NCI-H2227 (cell line): ENCODE measurements around the gene OTOP2.

Source experiments
- DNase-seq: peaks from one replicate; lab custom pipeline; 2025; ENCODE audit not compliant: unreplicated experiment; lab: John Stamatoyannopoulos, UW

OTOP2 gene

DNA sequence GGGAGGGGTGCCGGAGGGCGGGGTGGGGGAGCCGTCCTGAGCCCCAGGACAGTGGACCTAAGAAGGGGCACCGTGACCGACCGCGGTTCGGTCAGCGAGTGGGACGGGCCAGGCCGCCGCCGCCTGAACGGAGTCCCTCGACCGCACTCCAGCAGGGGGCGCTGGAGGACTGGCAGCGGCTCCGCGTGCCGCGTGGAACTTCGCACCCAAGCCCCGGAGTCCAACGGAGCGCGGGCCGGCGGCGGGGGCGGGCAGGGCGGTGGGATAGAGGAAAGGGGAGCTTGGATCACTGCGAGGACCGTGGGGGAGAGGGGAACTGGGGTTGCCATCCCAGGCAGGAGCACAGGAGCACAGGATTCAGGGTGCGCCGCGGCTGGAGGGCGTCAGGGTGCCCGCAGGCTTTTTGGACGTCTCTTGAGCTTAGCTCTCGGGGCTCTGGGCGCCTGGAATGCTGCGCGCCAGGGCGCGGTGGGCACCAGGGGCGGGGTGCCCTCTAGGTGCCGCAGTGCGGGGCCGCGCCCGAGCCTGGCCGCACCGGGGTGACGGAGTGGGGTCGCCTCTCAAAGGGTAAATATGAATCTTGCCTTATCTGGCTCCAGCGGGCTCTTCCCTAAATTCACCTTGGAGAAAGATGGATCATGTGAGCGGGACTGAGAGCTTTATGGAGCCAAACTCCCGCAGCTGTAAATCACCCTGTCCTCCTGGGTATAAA is 379 bp upstream of the OTOP2 start:
- DNase-seq = peak; percentile 54

DNA sequence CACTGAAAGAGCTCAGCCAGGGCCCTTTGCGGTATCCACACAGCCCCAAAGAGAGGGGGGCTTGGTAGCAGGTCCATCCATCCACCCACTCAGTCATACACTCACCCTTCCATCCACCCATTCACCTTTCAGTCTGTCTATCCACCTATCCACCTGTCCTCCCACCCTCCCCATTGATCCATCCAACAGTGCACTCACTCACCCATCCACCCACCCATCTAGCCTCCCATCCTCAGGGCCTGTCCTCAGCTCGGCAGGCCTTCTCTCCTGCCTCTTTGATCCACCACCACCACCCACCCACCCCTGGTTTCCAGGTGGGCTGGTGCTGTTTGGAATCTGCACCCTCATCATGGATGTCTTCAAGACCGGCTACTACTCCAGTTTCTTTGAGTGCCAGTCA is 1.2 kb downstream of the OTOP2 start:
- DNase-seq = no peak

DNA sequence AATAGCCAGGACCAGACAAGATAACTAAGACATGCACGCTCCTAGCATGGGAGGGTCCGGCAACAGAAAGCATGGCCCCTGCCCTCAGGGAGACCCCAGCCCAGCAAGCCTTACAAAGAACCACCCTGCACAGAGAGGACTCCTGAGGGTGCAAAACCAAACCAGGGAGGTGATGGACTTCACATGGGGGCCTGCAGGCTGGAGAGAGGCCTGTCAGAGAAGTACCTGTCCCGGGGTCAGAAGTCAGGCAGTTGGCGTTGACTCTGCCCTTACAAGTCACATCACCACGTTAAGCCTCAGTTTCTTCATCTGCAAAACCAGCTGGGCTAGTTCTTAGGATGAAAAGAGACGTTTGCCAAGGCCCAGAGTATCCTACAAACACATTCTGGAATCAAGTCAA is 4.7 kb downstream of the OTOP2 start:
- DNase-seq = no peak

DNA sequence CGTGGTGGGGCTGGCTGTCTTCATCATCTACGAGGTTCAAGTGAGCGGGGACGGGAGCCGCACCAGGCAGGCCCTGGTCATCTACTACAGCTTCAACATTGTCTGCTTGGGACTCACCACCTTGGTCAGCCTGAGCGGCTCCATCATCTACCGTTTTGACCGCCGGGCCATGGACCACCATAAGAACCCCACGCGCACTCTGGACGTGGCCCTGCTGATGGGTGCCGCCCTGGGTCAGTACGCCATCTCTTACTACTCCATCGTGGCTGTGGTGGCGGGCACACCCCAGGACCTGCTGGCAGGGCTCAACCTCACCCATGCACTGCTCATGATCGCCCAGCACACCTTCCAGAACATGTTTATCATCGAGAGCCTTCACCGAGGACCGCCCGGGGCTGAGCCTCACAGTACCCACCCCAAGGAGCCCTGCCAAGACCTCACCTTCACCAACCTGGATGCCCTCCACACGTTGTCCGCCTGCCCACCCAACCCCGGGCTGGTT is 6.5 kb downstream of the OTOP2 start:
- DNase-seq = no peak

DNA sequence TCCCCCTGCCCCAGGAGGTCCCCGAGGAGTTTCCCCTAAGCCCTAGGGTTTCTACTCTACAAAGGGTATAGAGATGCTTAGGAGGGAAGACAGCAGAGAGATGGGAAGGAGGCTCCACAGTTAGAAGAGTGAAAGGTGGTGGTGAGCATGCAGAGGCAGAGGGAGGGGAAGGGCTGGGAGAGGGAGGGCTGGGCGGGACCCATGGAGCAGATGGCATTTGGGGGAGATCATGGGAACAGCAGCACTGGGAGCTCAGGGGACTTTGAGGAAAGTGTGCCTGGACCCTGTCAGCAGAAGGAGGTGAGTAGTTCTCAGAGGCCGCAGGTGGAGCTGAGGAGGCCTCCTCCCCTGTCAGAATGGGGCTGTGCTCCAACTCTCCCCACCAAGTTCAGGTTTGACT is 11.0 kb downstream of the OTOP2 start:
- DNase-seq = no peak

DNA sequence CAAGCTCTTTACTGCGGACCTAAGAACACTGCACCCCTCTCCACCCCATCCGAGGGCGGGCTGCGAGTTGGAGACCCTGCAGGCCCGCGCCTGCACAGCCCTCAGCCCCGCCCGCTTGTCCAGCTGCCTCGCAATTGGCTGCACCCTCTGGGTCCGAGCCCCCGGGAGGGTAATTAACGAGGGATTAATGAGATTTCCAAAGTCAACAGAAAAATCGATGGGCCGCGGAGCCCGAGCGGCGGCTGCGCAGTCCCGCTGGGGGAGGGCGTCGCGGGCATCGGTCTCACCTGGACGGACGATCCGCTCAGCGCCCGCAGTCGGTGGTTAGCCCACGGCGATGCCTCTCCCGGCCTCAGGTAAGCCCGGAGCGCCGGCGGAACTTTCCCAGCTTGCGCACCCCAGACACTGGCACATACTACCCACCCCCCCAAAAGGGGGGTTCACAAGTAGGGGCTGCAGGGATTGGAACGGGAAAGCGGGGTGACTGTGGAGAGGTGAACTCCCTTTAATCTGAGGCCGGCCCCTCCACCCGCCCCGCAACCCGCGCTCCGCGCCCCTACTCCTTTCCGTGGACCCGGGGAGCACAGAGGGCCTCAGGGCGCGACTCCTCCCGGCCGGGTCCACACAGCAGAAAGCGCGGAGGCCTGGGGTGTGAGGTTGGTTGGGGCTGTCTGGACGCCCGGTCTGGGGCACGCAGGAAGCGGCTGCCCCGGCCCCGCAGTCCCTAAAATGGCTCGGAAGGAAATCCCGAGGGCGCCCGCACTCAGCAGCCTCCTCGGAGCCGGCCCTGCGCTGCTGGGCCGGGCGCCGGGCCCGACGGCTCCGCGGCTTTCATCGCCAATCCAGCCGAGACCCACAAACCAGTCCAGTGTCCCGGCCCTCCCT is 11.8 kb downstream of the OTOP2 start, which contains the start of gene OTOP3:
Gene OTOP3 (plus strand): TSS at position 314 of the 885 bp plus-strand sequence. CDS start 24 bp downstream, at position 338.
- DNase-seq = no peak

DNA sequence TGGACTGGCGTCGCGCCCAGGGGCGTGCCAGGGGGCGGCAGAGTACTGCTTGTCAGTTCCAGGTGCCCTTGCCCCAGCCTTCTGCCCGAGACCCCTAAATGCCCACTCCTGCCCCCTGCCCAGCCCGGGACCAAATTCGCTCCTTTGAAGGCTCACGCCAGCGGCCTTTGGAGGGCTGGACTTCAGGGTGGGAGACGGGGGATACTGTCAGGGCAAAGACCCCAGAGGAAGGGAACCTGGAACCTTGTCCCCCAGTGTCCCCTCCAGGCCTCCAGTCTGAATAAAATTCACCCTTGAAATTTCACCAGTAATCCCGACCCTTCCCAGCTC is 12.4 kb downstream of the OTOP2 start:
- no peak for DNase-seq

DNA sequence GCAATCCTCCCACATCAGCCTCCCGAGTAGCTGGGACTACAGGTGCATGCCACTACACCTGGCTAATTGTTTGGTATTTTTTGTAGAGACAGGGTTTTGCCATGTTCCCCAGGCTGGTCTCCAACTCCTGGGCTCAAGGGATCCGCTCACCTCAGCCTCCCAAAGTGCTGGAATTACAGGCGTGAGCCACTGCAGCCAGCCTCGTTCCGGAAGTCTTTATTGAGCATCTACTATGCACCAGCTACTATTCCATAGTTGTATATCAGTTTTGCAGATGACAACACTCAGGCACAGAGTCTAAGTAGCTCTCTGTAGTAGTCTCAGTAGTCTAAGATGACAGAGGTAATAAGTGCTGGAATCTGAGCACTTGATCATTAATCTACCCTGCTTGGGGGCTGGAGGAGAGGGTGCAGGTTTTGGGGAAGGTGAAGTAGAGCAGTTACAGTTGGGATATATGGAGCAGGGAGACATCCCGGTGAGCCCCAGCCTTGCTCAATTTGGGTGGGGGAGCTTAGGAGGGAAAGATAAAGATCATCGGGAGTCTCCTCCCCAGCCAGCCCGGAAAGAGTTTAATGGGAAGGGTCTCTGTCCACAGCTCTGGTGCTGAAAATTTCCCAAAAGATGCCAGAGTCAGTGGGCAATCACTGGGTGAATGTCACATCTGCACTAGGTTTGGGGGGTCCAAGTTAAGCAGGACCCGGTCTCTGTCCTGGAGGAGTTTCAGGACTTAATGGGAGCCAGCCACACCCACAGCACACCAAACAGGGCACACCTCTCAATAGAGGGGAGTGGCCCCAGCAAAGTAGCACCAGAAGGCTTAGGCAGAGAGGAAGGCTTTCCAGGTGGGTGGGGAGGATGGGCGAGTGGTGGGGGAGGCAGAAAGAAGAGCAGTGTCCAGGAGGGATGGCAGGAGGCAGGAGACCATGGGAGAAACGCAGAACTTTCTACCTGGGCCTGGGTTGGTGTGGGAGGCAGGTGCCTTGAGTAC is 13.3 kb downstream of the OTOP2 start:
- no peak for DNase-seq

DNA sequence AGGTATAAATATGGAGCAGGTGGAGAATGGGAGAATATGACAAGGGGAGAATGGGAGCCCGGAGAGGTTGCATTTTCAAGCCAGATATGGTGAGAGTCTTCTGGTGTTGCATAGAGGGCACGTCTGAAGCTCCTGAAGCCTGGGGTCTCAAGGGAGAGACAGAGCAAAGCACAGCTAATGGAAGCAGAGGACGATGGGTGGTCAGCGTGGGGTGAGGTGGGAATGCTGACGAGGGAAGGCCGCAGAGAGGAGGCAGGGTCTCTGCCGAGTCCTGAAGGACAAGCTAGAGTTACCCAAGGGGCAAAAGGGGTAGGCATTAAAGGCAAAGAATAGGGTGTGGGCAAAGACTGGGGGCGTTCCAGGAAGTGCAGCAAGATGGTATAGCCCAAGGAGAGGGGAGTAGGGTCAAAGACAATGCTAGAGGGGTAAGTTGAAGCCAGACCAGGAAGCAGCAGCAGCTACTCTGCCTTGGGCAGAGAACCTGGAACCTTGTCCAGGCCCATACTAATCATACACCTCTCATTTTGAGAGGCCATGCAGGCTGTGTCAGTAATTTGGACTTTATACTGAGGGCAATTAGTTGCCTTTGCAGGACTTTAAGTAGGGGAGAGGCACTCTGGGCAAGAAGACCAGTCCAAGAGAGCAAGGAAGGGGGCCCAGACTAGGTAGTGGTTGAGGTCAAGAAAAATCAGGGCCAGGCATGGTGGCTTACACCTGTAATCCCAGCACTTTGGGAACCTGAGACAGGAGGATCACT is 14.3 kb downstream of the OTOP2 start:
- no peak for DNase-seq

DNA sequence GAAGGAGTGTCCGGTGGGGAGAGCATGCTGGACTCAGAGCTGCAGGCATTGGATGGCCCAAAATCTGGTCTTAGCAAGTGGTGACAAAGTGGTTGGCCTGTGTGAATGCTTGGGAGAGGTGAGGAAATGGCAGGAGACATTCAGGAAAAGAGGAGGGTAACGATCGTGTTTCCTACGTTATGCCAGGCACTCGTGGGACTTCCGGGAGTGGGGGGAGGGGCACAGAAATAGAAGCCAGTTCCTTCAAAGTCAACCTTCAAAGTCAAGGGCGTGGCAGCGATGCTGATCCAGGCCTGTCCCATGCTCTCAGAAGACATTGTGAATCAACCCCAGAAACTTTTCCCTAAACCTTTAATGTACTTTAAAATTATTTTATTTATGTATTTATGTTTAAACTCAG is 15.5 kb downstream of the OTOP2 start:
- no peak for DNase-seq

DNA sequence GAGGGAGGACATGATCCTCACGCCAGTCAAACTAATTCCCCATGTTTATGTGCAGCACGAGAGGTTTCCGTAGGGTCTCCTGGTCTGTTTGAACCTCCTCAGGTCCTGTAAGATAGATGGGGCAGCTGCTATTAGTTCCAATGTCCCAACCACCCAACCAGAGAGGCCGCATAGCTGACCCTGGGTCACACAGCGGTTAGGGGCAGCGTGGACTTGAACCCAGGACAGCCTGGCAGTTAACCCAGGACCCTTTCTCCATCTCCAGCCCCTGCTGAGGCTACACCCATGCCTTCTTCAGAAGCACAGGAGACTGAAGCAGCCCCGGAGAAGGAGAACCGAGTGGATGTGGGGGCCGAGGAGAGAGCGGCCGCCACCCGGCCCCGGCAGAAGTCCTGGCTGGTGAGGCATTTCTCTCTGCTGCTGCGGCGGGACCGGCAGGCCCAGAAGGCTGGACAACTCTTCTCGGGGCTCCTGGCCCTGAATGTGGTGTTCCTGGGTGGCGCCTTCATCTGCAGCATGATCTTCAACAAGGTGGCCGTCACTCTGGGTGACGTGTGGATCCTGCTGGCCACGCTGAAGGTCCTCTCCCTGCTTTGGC is 17.2 kb downstream of the OTOP2 start:
- no peak for DNase-seq

DNA sequence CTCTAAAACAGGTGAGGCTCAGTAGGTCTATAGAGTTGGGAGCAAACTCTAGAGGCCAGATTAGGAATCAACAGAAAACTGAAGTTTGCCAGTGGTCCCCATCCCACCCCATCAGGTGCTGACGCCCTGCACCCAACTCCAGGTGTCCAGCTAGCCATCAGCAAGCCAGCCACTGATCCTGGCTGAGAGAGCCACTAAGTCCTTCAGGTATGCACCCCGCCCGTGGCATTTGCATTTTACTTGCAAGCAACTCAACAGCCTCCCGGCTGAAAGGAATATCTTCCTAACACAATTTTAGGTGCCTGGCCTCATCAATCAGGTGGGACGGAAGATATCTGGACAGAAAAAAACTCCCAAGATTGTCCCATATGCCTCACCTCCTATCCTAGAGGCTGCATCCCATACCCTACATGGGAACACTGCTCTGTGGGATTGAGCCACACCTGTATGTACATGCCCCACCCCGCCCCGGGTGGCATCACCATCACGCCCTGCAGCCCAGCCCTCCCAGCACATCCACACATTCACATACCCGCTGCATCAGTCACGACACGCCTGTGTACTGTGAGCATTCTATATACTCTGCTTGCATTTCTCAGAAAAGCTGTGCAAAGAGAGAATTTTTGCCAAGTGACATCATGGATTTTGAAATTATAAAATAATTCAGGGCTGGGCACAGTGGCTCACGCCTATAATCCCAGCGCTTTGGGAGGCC is 19.9 kb downstream of the OTOP2 start:
- DNase-seq = no peak

DNA sequence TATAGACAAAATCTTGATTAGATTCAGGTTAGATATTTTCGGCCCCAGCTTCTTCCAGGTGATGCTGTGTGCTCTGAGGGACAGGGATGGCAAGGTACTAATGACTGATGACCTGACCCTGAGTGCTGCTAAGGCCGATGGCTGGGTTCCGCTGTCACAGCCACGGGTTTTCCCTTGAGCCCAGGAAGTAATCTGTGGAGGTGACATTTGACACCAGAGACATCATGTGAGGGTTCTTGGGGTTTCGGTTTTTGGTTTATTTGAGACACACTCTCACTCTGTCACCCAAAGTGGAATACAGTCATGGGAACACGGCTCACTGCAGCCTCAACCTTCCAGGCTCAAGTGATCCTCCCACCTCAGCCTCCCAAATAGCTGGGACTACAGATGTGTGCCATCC is 21.5 kb downstream of the OTOP2 start:
- DNase-seq = no peak

DNA sequence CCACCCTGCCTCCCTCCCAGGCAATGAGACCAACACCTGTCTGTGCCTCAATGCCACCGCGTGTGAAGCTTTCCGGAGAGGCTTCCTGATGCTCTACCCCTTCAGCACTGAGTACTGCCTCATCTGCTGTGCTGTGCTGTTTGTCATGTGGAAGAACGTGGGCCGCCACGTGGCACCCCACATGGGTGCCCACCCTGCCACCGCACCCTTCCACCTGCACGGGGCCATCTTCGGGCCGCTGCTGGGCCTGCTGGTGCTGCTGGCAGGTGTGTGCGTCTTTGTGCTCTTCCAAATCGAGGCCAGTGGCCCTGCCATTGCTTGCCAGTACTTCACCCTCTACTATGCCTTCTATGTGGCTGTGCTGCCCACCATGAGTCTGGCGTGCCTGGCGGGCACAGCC is 22.6 kb downstream of the OTOP2 start:
- DNase-seq = no peak

DNA sequence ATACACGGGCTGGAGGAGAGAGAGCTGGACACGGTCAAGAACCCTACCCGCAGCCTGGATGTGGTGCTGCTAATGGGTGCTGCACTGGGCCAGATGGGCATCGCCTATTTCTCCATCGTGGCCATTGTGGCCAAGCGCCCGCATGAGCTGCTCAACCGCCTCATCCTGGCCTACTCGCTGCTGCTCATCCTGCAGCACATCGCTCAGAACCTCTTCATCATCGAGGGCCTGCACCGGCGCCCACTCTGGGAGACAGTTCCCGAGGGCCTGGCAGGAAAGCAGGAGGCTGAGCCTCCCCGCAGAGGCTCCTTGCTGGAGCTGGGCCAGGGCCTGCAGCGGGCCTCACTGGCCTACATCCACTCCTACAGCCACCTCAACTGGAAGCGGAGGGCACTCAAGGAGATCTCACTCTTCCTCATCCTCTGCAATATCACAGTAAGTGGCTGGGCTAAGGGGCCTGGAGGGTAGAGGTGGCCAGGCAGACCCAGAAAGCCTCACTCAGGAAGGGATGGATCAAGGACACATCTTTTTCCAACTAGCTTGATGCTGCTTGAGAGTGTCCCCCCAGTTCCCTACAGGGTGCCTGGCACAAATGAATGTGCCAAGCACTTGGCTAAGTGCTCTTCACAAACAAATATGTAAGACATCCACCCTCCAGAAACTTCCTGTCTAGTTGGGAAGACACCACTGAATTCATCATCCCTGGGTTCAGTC is 23.1 kb downstream of the OTOP2 start:
- no peak for DNase-seq

DNA sequence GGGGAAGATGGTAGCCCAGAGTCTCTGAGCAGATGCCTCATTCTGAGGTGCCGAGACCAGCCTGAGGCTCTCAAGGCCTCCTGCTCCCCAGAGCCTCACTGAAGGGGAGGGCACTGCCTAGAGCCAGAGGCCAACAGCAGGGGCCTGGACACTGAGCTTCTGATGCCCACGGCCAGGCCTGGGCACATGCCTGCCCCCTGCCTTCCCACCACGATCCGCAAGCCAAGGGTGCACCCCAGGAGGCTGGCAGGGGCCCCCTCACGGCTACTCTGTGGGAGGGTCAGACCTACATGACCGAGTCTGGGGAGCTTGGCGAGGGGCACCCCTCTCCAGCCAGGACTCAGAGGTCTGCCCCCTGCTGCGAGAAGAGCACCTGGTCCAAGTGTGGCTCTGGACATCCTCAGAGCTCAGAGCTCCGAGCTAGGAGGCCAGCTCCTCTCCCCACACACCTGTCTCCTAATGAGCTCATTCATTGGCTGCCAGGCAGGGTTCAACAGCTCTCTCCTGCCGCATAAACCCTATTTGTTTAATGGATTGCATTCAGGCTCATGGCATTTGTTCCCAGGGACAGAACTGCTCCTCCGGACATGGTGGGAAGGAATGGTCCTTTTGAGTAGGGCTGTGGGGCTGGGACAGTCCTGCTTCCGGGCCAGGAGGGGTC is 25.5 kb downstream of the OTOP2 start:
- DNase-seq = no peak

DNA sequence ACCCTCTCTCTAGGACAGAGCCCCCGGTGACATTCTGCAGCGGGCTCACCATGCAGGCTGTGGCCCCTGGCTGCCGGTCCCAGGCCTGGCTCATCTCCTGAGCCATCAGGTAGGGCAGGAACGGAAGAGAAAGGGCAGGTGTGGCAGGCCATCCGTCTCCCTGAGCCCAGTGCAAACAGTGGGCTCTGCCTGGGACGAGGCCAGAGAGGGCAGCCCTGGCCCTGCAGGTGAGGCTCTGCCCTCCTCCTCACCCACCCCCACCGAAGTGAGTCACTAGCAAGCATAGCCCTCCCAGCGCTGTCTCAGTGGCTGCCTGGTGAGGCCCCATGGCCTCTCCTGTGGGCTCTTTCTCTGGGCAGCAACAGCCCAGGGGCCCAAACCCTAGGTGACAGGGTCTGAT is 26.1 kb downstream of the OTOP2 start:
- DNase-seq = no peak

DNA sequence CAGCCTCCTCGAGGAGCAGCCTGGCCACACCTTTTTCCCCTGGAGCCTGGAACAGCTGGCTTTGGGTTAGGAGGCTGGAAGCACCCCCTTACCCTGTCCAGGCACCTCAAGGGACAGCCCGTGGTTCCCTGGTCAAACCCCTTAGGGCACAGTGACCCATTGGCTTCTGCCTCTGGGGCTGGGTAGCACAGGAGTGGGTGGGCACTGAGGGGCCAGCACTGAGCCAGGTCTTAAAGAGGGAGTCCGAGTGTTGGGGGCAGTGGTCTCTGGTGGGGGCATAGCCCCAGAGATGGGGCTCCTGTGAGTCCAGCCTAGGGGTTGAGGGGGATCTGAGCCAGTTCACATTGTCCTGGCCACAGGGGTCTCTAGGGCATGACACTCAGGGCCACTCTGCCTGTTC is 27.0 kb downstream of the OTOP2 start:
- no peak for DNase-seq
